GM06990 (cell line): Measurements from ENCODE around the gene KANTR.

Source experiments
- DNase-seq: peaks from one replicate; pipeline ENCODE4 v3.0.0-alpha.2; 2011; ENCODE audit not compliant: insufficient read length; ENCODE audit errors: extremely low read depth
- H3K27me3 ChIP-seq: replicated peaks from 2 replicates; pipeline ENCODE4 v1.6.0; 2011; ENCODE audit warnings: low read length; ENCODE audit not compliant: control insufficient read depth, insufficient read depth
- H3K36me3 ChIP-seq: 2 replicates; pipeline ENCODE4 v1.5.1; 2011; ENCODE audit warnings: low read length; ENCODE audit not compliant: control insufficient read depth, insufficient read depth
- H3K4me3 ChIP-seq: replicated peaks from 2 replicates; pipeline ENCODE4 v1.5.1; 2011; ENCODE audit warnings: low read depth, mild to moderate bottlenecking, control low read depth, low read length
- CTCF ChIP-seq: IDR thresholded peaks from 2 replicates; pipeline ENCODE4 v1.5.1; 2011; ENCODE audit warnings: low read length, control low read depth, mild to moderate bottlenecking, inconsistent platforms; ENCODE audit not compliant: insufficient read depth, poor library complexity, severe bottlenecking

The KANTR gene

GRCh38 chrX:53153581-53153980 lies 59.6 kb downstream of the KANTR start:
- TF ChIP-seq CTCF = no peak
- no peak overlapping the region for H3K4me3 ChIP-seq
- DNase-seq = no peak
- H3K27me3 ChIP-seq = no peaks in the 10 kb centered on the region
- no peaks in the 10 kb centered on the region for H3K36me3 ChIP-seq

GRCh38 chrX:53155512-53156206 lies 61.7 kb downstream of the KANTR start:
- no peak for DNase-seq
- no peak overlapping the region for H3K4me3 ChIP-seq
- TF ChIP-seq CTCF = no peak
- no peaks in the 10 kb centered on the region for H3K27me3 ChIP-seq
- no peaks in the 10 kb centered on the region for H3K36me3 ChIP-seq

GRCh38 chrX:53156207-53156596 lies 62.3 kb downstream of the KANTR start:
- no peak for TF ChIP-seq CTCF
- DNase-seq = no peak
- Histone ChIP-seq H3K4me3 (no peak overlapping the region), H3K27me3 (no peaks in the 10 kb centered on the region), H3K36me3 (no peaks in the 10 kb centered on the region)

GRCh38 chrX:53159184-53159583 lies 65.2 kb downstream of the KANTR start:
- Histone ChIP-seq H3K27me3 (no peaks in the 10 kb centered on the region), H3K4me3 (no peak overlapping the region), H3K36me3 (no peaks in the 10 kb centered on the region)
- DNase-seq = no peak
- no peak for TF ChIP-seq CTCF

- H3K4me3 ChIP-seq = no peak overlapping the region
- DNase-seq = no peak
- H3K27me3 ChIP-seq = no peaks in the 10 kb centered on the region
- no peak for TF ChIP-seq CTCF
- H3K36me3 ChIP-seq = no peaks in the 10 kb centered on the region
Measured at GRCh38 chrX:53160297-53160983, 66.5 kb downstream of the KANTR start.
